ENCODE data around the gene ATP12A.

DNA sequence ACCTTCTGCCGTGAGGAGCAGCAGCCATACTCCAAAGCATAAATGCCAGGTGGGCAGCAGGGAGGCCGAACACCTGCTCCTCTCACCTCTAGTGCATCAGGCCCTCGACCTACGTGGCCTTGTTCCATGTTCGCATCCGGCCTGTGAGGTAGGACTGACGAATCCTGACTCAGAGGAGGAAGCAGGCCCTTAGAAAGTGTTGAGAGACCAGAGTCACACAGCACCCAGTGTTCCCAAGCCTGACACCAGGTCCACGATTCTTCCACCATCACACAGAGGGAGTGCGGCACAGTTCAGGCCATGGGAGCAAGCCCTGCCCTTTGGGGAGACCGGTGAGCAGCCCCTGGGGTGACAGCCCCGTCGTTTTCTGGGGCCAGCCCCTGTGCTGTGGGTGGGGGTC is 14.7 kb downstream of the ATP12A start:
- no peak for TF ChIP-seq CTCF (IDR thresholded peaks at IDR 0.05)
- no peak for TF ChIP-seq POLR2A (IDR thresholded peaks at IDR 0.05)
